PC-9 (cell line): Measurements from ENCODE around the gene TAS2R13. TPM values are rescaled to one million over a fixed set of nuclear protein-coding genes. Genes with fewer than 3 reads are reported as not detected.

ENCODE experiments used
- BruUV-seq: library from RNA; stranded (reverse); fragments of 400-500 nt; replicated peaks from 2 replicates; lab custom pipeline; 2021; lab: Mats Ljungman, UMichigan
- CTCF ChIA-PET: fragments of 300-600 bp; sonication (Branson Sonifier 250); formaldehyde crosslinking; loops from one replicate; lab custom pipeline; 2022; ENCODE audit warnings: antibody characterized with exemption; lab: Charles Lee
- POLR2A ChIA-PET: fragments of 300-600 bp; sonication (Branson Sonifier 250); formaldehyde crosslinking; loops from one replicate; lab custom pipeline; 2022; ENCODE audit warnings: antibody characterized with exemption; ENCODE audit not compliant: unreplicated experiment; lab: Charles Lee
- DNase-seq, 2 experiments: peaks; one replicate each; pipeline versions ENCODE4 v3.0.0 to v3.0.0-alpha.2; 2015 to 2022; ENCODE audit warnings: mixed read lengths in 1 of 2
- H2AFZ ChIP-seq: fragments of 200-600 bp; sonication (generic); 2 replicates; pipeline ENCODE4 v1.8.1; 2017; ENCODE audit warnings: antibody characterized with exemption
- H3F3A ChIP-seq: fragments of 200-600 bp; sonication (generic); 2 replicates; pipeline ENCODE4 v1.8.1; 2017; ENCODE audit warnings: antibody characterized with exemption, mild to moderate bottlenecking, low read depth; ENCODE audit not compliant: insufficient read depth
- H3K27ac ChIP-seq: fragments of 200-600 bp; sonication (generic); 2 replicates; pipeline ENCODE4 v1.6.1; 2016; ENCODE audit warnings: mixed run types
- H3K27me3 ChIP-seq: fragments of 200-600 bp; sonication (generic); 2 replicates; pipeline ENCODE4 v1.6.1; 2016; ENCODE audit warnings: low read depth, mixed run types; ENCODE audit not compliant: insufficient read depth
- H3K36me3 ChIP-seq: fragments of 200-600 bp; sonication (generic); 2 replicates; pipeline ENCODE4 v1.6.1; 2016; ENCODE audit warnings: low read depth, mixed run types
- H3K4me1 ChIP-seq: fragments of 200-600 bp; sonication (generic); replicated peaks from 2 replicates; pipeline ENCODE4 v1.6.1; 2016; ENCODE audit warnings: mixed run types; ENCODE audit not compliant: insufficient read depth
- H3K4me2 ChIP-seq: fragments of 200-600 bp; sonication (generic); 2 replicates; pipeline ENCODE4 v1.6.1; 2017; ENCODE audit warnings: mixed run types
- H3K4me3 ChIP-seq: fragments of 200-600 bp; sonication (generic); 2 replicates; pipeline ENCODE4 v1.6.1; 2016; ENCODE audit warnings: mixed run types
- H3K79me2 ChIP-seq: fragments of 200-600 bp; sonication (generic); 2 replicates; pipeline ENCODE4 v1.6.1; 2017; ENCODE audit warnings: low read depth, mixed run types
- H3K9me2 ChIP-seq: fragments of 200-600 bp; sonication (generic); 2 replicates; pipeline ENCODE4 v1.8.1; 2017; ENCODE audit warnings: mild to moderate bottlenecking; ENCODE audit not compliant: insufficient read depth
- H3K9me3 ChIP-seq: fragments of 200-600 bp; sonication (generic); 2 replicates; pipeline ENCODE4 v1.8.1; 2016; ENCODE audit warnings: low read depth; ENCODE audit not compliant: insufficient read depth
- H4K20me1 ChIP-seq: fragments of 200-600 bp; sonication (generic); 2 replicates; pipeline ENCODE4 v1.8.1; 2017; ENCODE audit not compliant: insufficient read depth
- CTCF ChIP-seq: fragments of 200-600 bp; sonication (generic); conservative IDR thresholded peaks from 2 replicates; pipeline ENCODE4 v1.6.1; 2017; ENCODE audit warnings: mixed run types, antibody characterized with exemption, mild to moderate bottlenecking, moderate library complexity
- EZH2 ChIP-seq: fragments of 200-600 bp; sonication (generic); IDR thresholded peaks from 2 replicates; pipeline ENCODE4 v1.8.0; 2017; ENCODE audit warnings: antibody characterized with exemption, low read depth
- intact Hi-C: fragments of 100-400 bp; cut with micrococcal nuclease; formaldehyde crosslinking; loops from one replicate; pipeline ENCODE4 v1.10.0; 2022; ENCODE audit not compliant: unreplicated experiment
- total RNA-seq: library from RNA; stranded (reverse); gene quantifications from 2 replicates; pipeline ENCODE4 v1.2.3, GENCODE V29; 2021

Gene TAS2R13
- total RNA-seq, 1 experiment from 2014 or later = 2.6 TPM

GRCh38 chr12:10861366-10861765 lies 48.0 kb downstream of the TAS2R13 start:
- H3K4me1 ChIP-seq = no peaks in the 10 kb centered on the region
- H3K4me3 ChIP-seq = no peak overlapping the region
- no peaks in the 10 kb centered on the region for H3K27me3 ChIP-seq
- TF ChIP-seq CTCF = no peak
- TF ChIP-seq EZH2 = no peak
- H3K79me2 ChIP-seq = no peaks in the 10 kb centered on the region
- H3K27ac ChIP-seq = no peak overlapping the region
- no peaks in the 10 kb centered on the region for H3K9me2 ChIP-seq
- no peaks in the 10 kb centered on the region for H3K36me3 ChIP-seq
- no TSS peak for BruUV-seq
- ChIA-PET CTCF (no interaction called here), POLR2A (no interaction called here)
- H3F3A ChIP-seq = no peaks in the 10 kb centered on the region; the same call in 1 of the 2 replicates
- H2AFZ ChIP-seq = no peak overlapping the region
- H3K4me2 ChIP-seq = no peak overlapping the region
- DNase-seq = no peak
- intact Hi-C loops = no loop called here
- H3K9me3 ChIP-seq = peaks cover 7% of the 10 kb centered on the region
- no peaks in the 10 kb centered on the region for H4K20me1 ChIP-seq

Other genes starting within 250 kb of the TAS2R13 start
- 7.8 and 16.9 TPM in 2 replicates for gene STYK1, start 235.5 kb downstream of the TAS2R13 start, total RNA-seq
- 567 and 613 TPM in 2 replicates for gene YBX3, start 186.2 kb downstream of the TAS2R13 start, total RNA-seq
- gene TAS2R7, start 106.9 kb downstream of the TAS2R13 start, total RNA-seq = not detected in 2 replicates
- not detected in 2 replicates for gene TAS2R8, start 102.3 kb downstream of the TAS2R13 start, total RNA-seq
- gene TAS2R9, start 99.4 kb downstream of the TAS2R13 start, total RNA-seq = not detected in 2 replicates
- gene TAS2R10, start 83.2 kb downstream of the TAS2R13 start, total RNA-seq = 1.4 and 2.2 TPM in 2 replicates
- gene PRR4, start 60.1 kb downstream of the TAS2R13 start, total RNA-seq = 5.1 and 7.1 TPM in 2 replicates
- 14.4 and 17.2 TPM in 2 replicates for gene PRH1, start 25.3 kb downstream of the TAS2R13 start, total RNA-seq
- not detected in 2 replicates for gene PRH2, start 19.7 kb upstream of the TAS2R13 start, total RNA-seq
- 1.8 and 3.3 TPM in 2 replicates for gene TAS2R14, start 29.7 kb upstream of the TAS2R13 start, total RNA-seq
- gene TAS2R50, start 77.3 kb upstream of the TAS2R13 start, total RNA-seq = 1.6 and 2.3 TPM in 2 replicates
- 1.8 and 2.6 TPM in 2 replicates for gene TAS2R20, start 88.7 kb upstream of the TAS2R13 start, total RNA-seq
- gene TAS2R19, start 113.1 kb upstream of the TAS2R13 start, total RNA-seq = 3.3 TPM in 2 replicates
- 3.1 and 3.5 TPM in 2 replicates for gene TAS2R31, start 121.8 kb upstream of the TAS2R13 start, total RNA-seq
- gene TAS2R46, start 152.7 kb upstream of the TAS2R13 start, total RNA-seq = 1.2 and 1.5 TPM in 2 replicates
- 1.1 and 1.5 TPM in 2 replicates for gene TAS2R43, start 182.8 kb upstream of the TAS2R13 start, total RNA-seq
- gene TAS2R30, start 225.1 kb upstream of the TAS2R13 start, total RNA-seq = 2.9 and 3.1 TPM in 2 replicates